Upper lobe of left lung (tissue), 6 donors: ENCODE measurements around the gene LUC7L3. TPM values are rescaled to one million over a fixed set of nuclear protein-coding genes. Genes with fewer than 3 reads are reported as not detected.

Source experiments
- ATAC-seq, 2 donors: fragments of 200-7000 bp; cut with Tn5 transposase; one replicate each; pipeline ENCODE4 v1.9.1; 2022; ENCODE audit warnings: mild to moderate bottlenecking in 2 of 2, moderate library complexity in 2 of 2; ENCODE audit not compliant: low FRiP score in 2 of 2
- DNase-seq, 2 donors: peaks; one replicate each; pipeline ENCODE4 v3.0.0-alpha.2; 2019 to 2020
- H3K27ac ChIP-seq, 4 donors: fragments of 200-600 bp; sonication (generic); one replicate each; pipeline ENCODE4 v1.5.1; 2016 to 2019
- H3K27me3 ChIP-seq, 4 donors: fragments of 200-600 bp; sonication (generic); one replicate each; pipeline ENCODE4 v1.5.1; 2017 to 2019
- H3K36me3 ChIP-seq, 4 donors: fragments of 200-600 bp; sonication (generic); one replicate each; pipeline ENCODE4 v1.5.1; 2016 to 2019
- H3K4me1 ChIP-seq, 4 donors: fragments of 200-600 bp; sonication (generic); one replicate each; pipeline ENCODE4 v1.5.1; 2018 to 2019
- H3K4me3 ChIP-seq, 4 donors: fragments of 200-600 bp; sonication (generic); one replicate each; pipeline ENCODE4 v1.5.1; 2017 to 2019; ENCODE audit warnings: mild to moderate bottlenecking in 2 of 4, moderate library complexity in 1 of 4
- H3K9me3 ChIP-seq, 4 donors: fragments of 200-600 bp; sonication (generic); one replicate each; pipeline ENCODE4 v1.5.1; 2018 to 2019
- CTCF ChIP-seq, 6 experiments: fragments of 450-650 bp in 4 of 6; fragments of 200-600 bp in 2 of 6; sonication (generic) in 2 of 6; IDR thresholded peaks; one replicate each; pipeline ENCODE4 v1.5.1; 2016 to 2019; ENCODE audit warnings: antibody characterized with exemption in 6 of 6
- EP300 ChIP-seq, 4 donors: sonication (generic); formaldehyde crosslinking; IDR thresholded peaks; one replicate each; pipeline ENCODE4 v1.5.1; 2017; ENCODE audit warnings: antibody characterized with exemption in 4 of 4, control low read depth in 2 of 4
- POLR2A ChIP-seq, 4 donors: fragments of 450-650 bp; IDR thresholded peaks; one replicate each; pipeline ENCODE4 v1.5.1; 2016 to 2017; ENCODE audit warnings: antibody characterized with exemption in 4 of 4, mild to moderate bottlenecking in 2 of 4
- POLR2AphosphoS5 ChIP-seq, 2 donors: sonication (generic); formaldehyde crosslinking; IDR thresholded peaks; one replicate each; pipeline ENCODE4 v1.5.1; 2017; ENCODE audit warnings: antibody characterized with exemption in 2 of 2
- WGBS, 2 donors: methylation state at CpG; one replicate each; pipeline ENCODE4 v1.1.5; 2017 to 2018; 5-methylcytosine and 5-hydroxymethylcytosine counted together
- total RNA-seq, 6 donors: library from RNA; depleted of rRNA in 4 of 6; stranded (reverse); fragments of >200 nt in 4 of 6; gene quantifications; one replicate each; pipeline versions ENCODE4 v1.1.0 to v1.2.1, GENCODE V29; 2016 to 2021
- donor health status: DM: no; HTN: no; CAD: no; lungs with moderate emphysema.
- donor health status: DM: no; HTN: yes; CAD: no; lungs with severe emphysema.

Gene LUC7L3
- total RNA-seq, 6 donors from 2014 or later: 38.2 to 625 (median 91.4) TPM

GRCh38 chr17:50686494-50687199 is 32.8 kb upstream of the LUC7L3 start:
- DNase-seq (peak in 1 of 2 donors; percentile 48), ATAC-seq (peak; percentile 38 to 81)
- 59 to 60% methylated on average over 13 to 14 of the region's 14 CpGs for WGBS, 2 donors
- Histone ChIP-seq H3K36me3 (no peaks in the 10 kb centered on the region), H3K27ac (peak overlapping the region in 2 of 4 donors; percentile 18 to 43), H3K4me1 (peaks cover 19 to 30% (median 23%) of the 10 kb centered on the region in 4 donors), H3K4me3 (no peak overlapping the region), H3K27me3 (no peaks in the 10 kb centered on the region), H3K9me3 (no peaks in the 10 kb centered on the region)
- TF ChIP-seq EP300 (IDR thresholded peaks at IDR 0.05) (no peak), POLR2A (IDR thresholded peaks at IDR 0.05) (no peak), POLR2AphosphoS5 (IDR thresholded peaks at IDR 0.05) (peak in 1 of 2 donors; percentile 9), CTCF (IDR thresholded peaks at IDR 0.05) (no peak)

GRCh38 chr17:50687200-50688066 is 32.0 kb upstream of the LUC7L3 start:
- H3K4me1 ChIP-seq: peaks cover 25 to 37% (median 31%) of the 10 kb centered on the region in 4 donors
- 82 to 87% methylated on average over 16 of the region's 16 CpGs for WGBS, 2 donors
- peak in 1 of 2 donors; percentile 21 for ATAC-seq

GRCh38 chr17:50688245-50688644 is 31.2 kb upstream of the LUC7L3 start:
- DNase-seq (no peak), ATAC-seq (no peak)
- Histone ChIP-seq H3K36me3 (peaks cover 0 to 8% (median 3%) of the 10 kb centered on the region in 4 donors), H3K4me1 (peaks cover 25 to 42% (median 34%) of the 10 kb centered on the region in 4 donors), H3K27ac (no peak overlapping the region), H3K27me3 (no peaks in the 10 kb centered on the region), H3K9me3 (no peaks in the 10 kb centered on the region), H3K4me3 (no peak overlapping the region)
- TF ChIP-seq CTCF (IDR thresholded peaks at IDR 0.05): no peak
- TF ChIP-seq POLR2AphosphoS5 (IDR thresholded peaks at IDR 0.05): no peak
- no peak for TF ChIP-seq POLR2A (IDR thresholded peaks at IDR 0.05)
- TF ChIP-seq EP300 (IDR thresholded peaks at IDR 0.05): no peak
- 95 to 100% methylated on average over 2 to 3 of the region's 3 CpGs for WGBS, 2 donors

More at GRCh38 chr17:50687200-50688066, 32.0 kb upstream of the LUC7L3 start:
- Histone ChIP-seq H3K36me3 (no peaks in the 10 kb centered on the region), H3K4me3 (no peak overlapping the region), H3K9me3 (no peaks in the 10 kb centered on the region), H3K27me3 (no peaks in the 10 kb centered on the region), H3K27ac (peak overlapping the region in 1 of 4 donors; percentile 26)
- no peak for DNase-seq
- TF ChIP-seq CTCF (IDR thresholded peaks at IDR 0.05): no peak
- no peak for TF ChIP-seq POLR2AphosphoS5 (IDR thresholded peaks at IDR 0.05)
- no peak for TF ChIP-seq POLR2A (IDR thresholded peaks at IDR 0.05)
- TF ChIP-seq EP300 (IDR thresholded peaks at IDR 0.05): no peak

GRCh38 chr17:50689251-50689650 is 30.2 kb upstream of the LUC7L3 start:
- WGBS, 2 donors: 55 to 59% methylated on average over 3 to 4 of the region's 4 CpGs
- ATAC-seq (no peak), DNase-seq (no peak)
- TF ChIP-seq CTCF (IDR thresholded peaks at IDR 0.05): no peak
- no peak for TF ChIP-seq POLR2A (IDR thresholded peaks at IDR 0.05)
- no peak for TF ChIP-seq POLR2AphosphoS5 (IDR thresholded peaks at IDR 0.05)
- TF ChIP-seq EP300 (IDR thresholded peaks at IDR 0.05): no peak
- H3K27ac ChIP-seq: no peak overlapping the region
- no peaks in the 10 kb centered on the region for H3K9me3 ChIP-seq
- no peaks in the 10 kb centered on the region for H3K27me3 ChIP-seq
- peaks cover 0 to 17% (median 7%) of the 10 kb centered on the region in 4 donors for H3K36me3 ChIP-seq
- H3K4me1 ChIP-seq: peaks cover 25 to 48% (median 38%) of the 10 kb centered on the region in 4 donors
- no peak overlapping the region for H3K4me3 ChIP-seq
